Activated naive CD4-positive, alpha-beta T cell treated with anti-CD3 and anti-CD28 coated beads for 36 hours (primary cell): ENCODE measurements around the gene ZNRF1. TPM values are rescaled to one million over a fixed set of nuclear protein-coding genes. Genes with fewer than 3 reads are reported as not detected.

Experiments used
- total RNA-seq, 2 experiments: library from RNA; stranded (reverse); gene quantifications; one replicate each; pipeline ENCODE4 v1.2.3, GENCODE V29; 2021

The ZNRF1 gene
- total RNA-seq, 2 experiments from 2014 or later, result 35.3 to 35.7 TPM

Other genes starting within 250 kb of the ZNRF1 start
- under 1 TPM in 1 of 2 experiments, not detected in 1; 0.15 TPM for gene FA2H, start 224.2 kb upstream of the ZNRF1 start, total RNA-seq
- gene WDR59, start 13.9 kb upstream of the ZNRF1 start, total RNA-seq, result 10 to 100 TPM; 47.8 to 55.6 TPM
- under 1 TPM; 0.33 to 0.42 TPM for gene LDHD, start 117.8 kb downstream of the ZNRF1 start, total RNA-seq
- 10 to 100 TPM; 20.2 to 20.9 TPM for gene ZFP1, start 149.5 kb downstream of the ZNRF1 start, total RNA-seq
- not detected for gene CTRB2, start 208.1 kb downstream of the ZNRF1 start, total RNA-seq
- gene CTRB1, start 220.0 kb downstream of the ZNRF1 start, total RNA-seq, result not detected